GM13976 (cell line): ENCODE data around the gene ALDH3A2.
"Not testable (repeated sequence)": the region's sequence is repeated elsewhere in the genome, so short reads cannot be mapped to it uniquely, and the experiment has no call there.

Source experiments
- DNase-seq: peaks from one replicate; pipeline ENCODE4 v3.0.0; 2012; ENCODE audit warnings: low spot score
- CTCF ChIP-seq: IDR thresholded peaks from 2 replicates; pipeline ENCODE4 v1.5.1; 2012; ENCODE audit warnings: borderline replicate concordance, mild to moderate bottlenecking; ENCODE audit not compliant: insufficient read depth; ENCODE audit errors: extremely low read depth, missing control alignments, control extremely low read depth
- in situ Hi-C: fragments of 300-500 bp; cut with MboI; formaldehyde crosslinking; loops from one replicate; pipeline ENCODE4 v1.12.0; 2022; ENCODE audit warnings: low sequenced_read_pairs, mixed read lengths, inconsistent platforms; ENCODE audit not compliant: unreplicated experiment

The ALDH3A2 gene

GRCh38 chr17:19673623-19674022 lies 25.1 kb downstream of the ALDH3A2 start:
- in situ Hi-C loops: no loop called here
- no peak for DNase-seq

DNA sequence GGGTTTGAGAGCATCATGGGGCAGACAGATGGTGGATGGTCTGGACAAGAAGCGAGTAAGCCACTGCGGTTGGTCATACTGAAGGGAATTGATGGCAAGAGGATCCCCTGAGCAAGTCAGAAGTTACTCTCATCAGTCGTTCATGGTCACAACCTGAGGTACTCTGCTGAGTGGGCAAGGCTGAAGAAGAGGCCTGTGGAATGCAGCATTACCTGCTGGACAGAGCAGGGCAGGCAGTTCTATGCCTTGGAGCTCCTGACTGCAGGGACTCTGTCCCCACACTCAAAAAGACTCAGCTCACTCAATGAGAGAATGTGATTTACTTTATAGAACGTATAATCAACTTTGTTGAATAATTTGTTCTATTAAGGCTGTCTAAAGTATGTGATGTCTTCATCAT lies 28.3 kb downstream of the ALDH3A2 start:
- in situ Hi-C loops: no loop called here
- no peak for DNase-seq
- TF ChIP-seq CTCF: no peak

More at GRCh38 chr17:19673623-19674022, 25.1 kb downstream of the ALDH3A2 start:
- no peak for TF ChIP-seq CTCF

DNA sequence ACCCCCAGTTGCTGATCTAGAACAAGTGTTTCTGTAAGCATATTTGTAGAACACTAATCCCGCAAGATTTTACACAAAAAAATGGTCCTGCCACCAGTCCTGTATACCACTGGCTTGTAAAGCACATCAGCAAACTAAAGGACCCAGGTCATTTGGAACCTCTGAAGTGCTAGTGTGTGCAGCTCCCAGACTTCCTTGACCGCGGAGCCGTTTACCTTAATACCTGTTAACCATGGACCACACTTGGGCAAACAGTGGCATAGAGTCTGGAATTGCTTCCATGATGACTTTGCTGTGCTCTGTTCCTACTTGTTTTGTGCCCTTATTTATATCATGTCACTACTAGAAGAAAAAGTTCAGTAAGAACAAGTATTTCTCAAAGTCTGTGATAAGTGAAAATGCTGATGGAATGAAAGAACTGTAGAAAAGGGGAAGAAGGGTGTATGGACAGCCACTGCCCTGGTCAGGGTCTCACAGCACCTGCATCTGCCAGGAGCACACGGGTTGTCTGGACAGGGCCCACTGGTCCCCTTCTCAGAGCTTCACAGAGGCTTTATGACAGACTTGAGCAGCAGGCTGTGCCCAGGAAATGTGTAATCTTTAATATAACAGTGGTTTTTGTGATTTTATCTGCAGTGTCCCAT lies 29.3 kb downstream of the ALDH3A2 start:
- no peak for TF ChIP-seq CTCF
- in situ Hi-C loops: no loop called here
- DNase-seq: no peak

DNA sequence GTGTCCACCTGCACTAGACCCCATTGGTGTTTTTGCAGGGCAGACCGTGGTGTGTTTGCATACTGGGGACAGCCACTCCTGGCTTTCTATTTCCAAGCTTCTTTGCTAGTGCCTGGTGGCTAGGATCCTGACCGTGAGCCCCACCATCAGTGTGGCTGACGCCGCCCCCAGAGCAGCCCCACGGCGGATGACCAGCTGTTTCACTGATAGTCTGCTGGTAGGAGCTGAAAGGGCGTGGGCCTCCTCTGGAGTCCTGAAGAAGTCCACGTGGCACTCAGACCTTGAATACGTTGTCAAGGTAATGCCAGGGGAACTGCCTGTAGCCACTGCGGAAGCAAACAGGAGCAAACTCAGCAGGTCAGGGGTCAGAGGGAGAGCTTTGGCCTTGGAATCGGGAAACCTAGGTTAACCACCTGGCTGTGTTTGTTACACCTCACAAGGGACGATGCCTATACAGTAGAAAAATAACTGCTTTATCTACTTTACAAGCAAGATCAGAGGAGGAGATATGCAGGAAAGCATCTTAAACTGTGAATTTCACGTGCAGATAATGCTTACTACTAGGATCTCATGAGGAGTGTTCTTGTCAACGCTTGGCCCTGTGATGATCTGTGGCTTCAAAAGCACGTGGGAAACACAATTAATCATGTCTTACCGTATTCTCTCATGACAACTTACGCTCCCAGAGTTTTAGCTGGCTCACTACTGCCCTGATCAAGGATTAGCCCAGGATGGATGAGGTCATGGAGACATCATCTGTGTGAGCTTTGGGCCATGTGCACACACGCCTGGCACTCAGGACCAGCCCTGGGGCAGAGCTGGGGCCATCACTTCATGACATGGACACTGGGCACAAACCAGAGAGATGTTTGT lies 30.3 kb downstream of the ALDH3A2 start:
- in situ Hi-C loops: no loop called here
- DNase-seq: no peak
- no peak for TF ChIP-seq CTCF

- in situ Hi-C loops: no loop called here
- TF ChIP-seq CTCF: no peak
- no peak for DNase-seq
Observed at GRCh38 chr17:19683117-19683516, 34.6 kb downstream of the ALDH3A2 start.

DNA sequence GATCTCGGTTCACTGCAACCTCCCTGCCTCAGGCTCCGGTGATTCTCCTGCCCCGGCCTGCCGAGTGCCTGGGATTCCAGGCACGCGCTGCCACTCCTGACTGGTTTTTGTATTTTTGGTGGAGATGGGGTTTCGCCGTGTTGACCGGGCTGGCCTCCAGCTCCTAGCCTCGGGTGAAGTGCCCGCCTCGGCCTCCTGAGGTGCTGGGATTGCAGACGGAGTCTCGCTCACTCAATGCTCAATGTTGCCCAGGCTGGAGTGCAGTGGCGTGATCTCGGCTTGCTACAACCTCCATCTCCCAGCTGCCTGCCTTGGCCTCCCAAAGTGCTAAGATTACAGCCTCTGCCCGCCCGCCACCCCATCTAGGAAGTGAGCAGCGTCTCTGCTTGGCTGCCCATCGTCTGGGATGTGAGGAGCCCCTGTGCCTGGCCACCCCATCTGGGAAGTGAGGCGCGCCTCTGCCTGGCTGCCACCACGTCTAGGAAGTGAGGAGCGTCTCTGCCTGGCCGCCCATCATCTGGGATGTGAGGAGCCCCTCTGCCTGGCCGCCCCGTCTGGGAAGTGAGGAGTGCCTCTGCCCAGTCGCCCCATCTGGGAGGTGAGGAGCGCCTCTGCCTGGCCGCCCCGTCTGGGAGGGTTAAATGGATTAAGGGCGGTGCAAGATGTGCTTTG lies 36.5 kb downstream of the ALDH3A2 start:
- DNase-seq, in situ Hi-C loops: not testable (repeated sequence)
